C4-2B (cell line): Measurements from ENCODE around the gene C10orf90.

Experiments
- H3K27ac ChIP-seq: fragments of 450-650 bp; 2 replicates; pipeline ENCODE4 v1.5.1; 2017
- ZFX ChIP-seq: fragments of 450-650 bp; IDR thresholded peaks from 2 replicates; pipeline ENCODE4 v1.6.1; 2017
- TF ChIP-seq, protein P1 (sequence below): fragments of 450-650 bp; conservative IDR thresholded peaks from 2 replicates; pipeline ENCODE4 v1.5.1; 2017; ENCODE audit warnings: mild to moderate bottlenecking

The C10orf90 gene

DNA sequence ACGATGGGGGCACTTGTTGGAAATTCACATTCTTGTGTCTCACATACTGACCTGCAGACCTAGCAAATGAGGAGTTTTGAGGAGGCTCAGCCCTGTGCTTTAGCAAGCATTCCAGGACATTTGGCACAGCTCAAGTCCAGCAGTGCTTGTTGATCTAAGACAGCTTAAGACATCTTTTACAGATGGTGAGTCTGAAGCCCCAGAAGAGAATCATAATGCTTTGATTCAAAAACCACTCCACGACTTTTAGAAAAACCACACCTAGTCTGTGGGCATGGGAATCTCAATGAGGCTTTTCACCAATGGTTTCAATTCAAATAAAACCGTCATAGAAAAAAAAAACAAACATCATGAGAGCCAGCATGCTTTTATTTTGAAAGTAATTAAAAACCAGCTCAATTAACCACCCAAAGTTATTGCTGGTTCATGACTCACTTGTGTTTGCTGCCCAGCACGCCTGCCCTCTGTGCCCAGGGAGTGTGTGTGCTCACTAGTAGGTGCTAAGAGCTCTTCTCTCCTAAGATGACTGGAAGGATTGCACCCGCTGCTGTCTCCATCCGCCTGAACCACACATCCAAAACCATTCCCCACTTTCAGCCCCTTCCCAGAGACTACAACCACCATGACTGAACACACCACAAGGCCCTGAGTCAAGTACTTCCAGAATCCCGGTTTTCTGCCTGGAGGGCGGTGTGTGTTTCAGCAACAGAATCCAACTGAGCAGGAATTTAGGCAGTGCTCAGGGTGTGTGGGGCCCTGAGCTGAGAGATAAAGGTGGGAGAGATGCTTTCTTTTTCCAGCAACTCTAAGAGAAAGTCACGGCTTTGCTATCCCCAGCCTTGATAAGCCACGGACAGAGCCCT lies 152.0 kb downstream of the C10orf90 start:
- no peak for TF ChIP-seq ZFX
- TF ChIP-seq, protein P1, sequence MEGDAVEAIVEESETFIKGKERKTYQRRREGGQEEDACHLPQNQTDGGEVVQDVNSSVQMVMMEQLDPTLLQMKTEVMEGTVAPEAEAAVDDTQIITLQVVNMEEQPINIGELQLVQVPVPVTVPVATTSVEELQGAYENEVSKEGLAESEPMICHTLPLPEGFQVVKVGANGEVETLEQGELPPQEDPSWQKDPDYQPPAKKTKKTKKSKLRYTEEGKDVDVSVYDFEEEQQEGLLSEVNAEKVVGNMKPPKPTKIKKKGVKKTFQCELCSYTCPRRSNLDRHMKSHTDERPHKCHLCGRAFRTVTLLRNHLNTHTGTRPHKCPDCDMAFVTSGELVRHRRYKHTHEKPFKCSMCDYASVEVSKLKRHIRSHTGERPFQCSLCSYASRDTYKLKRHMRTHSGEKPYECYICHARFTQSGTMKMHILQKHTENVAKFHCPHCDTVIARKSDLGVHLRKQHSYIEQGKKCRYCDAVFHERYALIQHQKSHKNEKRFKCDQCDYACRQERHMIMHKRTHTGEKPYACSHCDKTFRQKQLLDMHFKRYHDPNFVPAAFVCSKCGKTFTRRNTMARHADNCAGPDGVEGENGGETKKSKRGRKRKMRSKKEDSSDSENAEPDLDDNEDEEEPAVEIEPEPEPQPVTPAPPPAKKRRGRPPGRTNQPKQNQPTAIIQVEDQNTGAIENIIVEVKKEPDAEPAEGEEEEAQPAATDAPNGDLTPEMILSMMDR = no peak
- H3K27ac ChIP-seq = no peak overlapping the region

- no peak overlapping the region for H3K27ac ChIP-seq
- TF ChIP-seq ZFX = no peak
- TF ChIP-seq, protein P1 = no peak
These were observed 154.0 kb downstream of the C10orf90 start for GRCh38 chr10:126516515-126516914.

DNA sequence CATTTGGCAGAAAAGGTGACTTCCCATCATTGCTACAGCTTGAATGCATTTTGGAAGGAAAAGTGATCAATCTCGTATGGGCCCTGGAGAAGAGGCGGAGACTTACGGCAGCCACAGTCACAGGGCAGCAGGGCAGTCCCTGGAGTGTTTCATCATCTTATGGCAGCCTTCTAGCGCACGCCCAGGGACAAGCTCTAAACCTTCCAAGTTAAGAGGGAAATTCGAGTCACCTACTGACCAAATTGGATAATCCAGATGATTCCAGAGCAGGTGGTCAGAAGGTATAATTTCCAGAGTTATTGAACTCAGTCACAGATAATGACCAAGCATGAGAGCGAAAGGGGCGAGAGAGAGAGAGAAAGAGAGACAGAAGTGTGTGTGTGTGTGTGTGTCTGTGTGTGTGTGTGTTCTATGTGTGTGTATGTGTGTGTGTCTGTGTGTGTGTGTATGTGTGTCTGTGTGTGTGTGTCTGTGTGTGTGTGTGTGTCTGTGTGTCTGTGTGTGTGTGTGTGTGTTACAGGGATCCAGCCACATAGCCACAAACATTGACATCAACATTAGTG lies 158.5 kb downstream of the C10orf90 start:
- no peak for TF ChIP-seq ZFX
- TF ChIP-seq, protein P1 = no peak
- H3K27ac ChIP-seq = no peak overlapping the region

DNA sequence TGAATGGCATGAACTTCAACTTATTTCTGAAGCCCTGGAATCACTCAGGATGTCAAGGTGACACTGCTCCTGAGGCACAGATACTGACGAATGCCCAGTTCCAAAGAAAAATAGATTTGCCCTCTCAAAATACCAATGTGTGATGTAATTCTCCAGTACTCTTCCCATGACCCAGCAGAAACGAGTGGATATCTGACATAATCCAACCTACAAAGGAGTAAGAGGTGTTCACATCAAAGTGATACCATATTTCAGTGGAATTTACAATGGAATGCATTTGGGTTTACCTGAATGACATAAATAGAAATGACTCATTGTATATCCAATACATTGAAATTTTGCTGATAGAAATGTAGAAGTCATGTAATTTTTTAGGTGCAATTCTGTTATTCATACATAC lies 161.3 kb downstream of the C10orf90 start:
- TF ChIP-seq ZFX = no peak
- TF ChIP-seq, protein P1 = no peak

DNA sequence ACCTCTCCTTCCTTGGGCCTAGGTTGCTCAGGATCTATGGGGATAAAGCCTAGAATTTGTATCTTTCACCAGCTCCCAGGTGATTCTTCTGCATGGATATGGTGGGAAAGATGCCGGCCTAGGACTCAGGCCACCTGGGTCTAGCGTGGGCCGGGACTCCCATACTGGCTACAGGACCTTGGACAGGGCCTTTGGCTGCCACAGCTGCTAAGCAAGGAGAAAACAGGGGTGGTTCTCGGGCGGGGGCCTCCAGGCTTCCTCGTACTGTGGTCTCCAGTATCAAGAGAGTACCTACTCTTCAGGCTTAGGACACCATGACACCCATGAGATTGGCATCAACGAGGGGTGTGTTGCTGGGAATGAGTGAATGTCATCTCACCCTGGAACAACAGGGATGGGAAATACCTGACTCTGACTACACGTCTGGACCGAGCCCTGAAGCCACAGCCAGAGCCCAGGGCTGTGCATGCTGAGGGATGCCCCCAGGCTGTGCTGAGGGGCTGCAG lies 161.9 kb downstream of the C10orf90 start:
- TF ChIP-seq ZFX = no peak
- TF ChIP-seq, protein P1 = no peak
- H3K27ac ChIP-seq = no peak overlapping the region

More for the DNA sequence above, 161.3 kb downstream of the C10orf90 start:
- H3K27ac ChIP-seq = no peak overlapping the region

DNA sequence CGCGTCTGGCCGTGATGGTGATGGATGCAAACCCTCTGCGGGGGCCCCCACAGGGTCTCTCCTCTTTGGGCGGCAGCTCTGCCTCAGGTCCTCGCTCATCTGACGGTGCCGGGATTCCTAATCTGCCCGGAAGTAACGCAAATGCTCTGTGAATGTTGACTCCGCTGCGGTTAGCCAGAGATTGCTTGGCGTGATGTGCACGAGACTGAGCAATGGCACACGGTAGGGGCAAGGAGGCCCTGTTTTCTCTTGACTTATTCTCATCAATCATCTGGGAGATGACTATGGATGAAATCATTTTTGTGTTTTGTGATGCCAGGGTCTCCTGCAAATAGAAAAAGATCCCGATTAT lies 165.8 kb downstream of the C10orf90 start:
- H3K27ac ChIP-seq = no peak overlapping the region
- TF ChIP-seq ZFX = no peak
- TF ChIP-seq, protein P1 = no peak

DNA sequence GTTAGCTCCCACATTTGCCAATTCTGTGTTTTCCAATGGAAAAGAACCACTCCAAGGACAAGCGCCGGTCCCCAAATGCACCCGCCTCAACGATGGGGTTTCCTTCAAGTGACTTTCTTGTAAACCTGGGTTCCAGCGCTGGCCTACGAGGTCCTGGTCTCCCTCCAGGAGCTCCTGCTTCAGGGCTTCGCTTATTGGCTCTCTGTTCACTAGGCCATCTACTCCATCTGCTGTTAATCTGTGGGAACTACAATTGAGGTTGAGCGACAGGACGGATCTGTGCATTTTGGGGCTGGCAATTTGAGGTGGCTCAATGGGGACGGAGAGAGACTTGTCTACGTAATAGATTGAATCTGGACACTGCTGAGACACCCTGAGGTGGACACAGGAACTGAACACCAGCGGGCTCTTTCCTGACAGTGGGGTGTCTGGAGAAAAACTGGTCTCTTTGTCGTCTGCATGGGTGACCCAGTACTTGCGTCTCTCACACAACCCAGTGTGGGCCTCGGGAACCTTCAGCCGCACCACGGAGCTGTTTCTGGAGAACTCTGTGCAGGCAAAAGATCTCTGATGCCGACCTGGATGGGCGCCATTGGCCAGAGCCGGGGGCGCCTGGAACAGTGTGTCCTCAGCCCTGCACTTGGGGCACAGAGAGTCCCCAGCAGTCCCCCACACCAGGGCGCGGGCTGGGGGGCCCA lies 166.3 kb downstream of the C10orf90 start:
- TF ChIP-seq ZFX = no peak
- TF ChIP-seq, protein P1 = peak; percentile 82
- no peak overlapping the region for H3K27ac ChIP-seq
